NCI-H2196 treated with DMSO at 0.1 percent for 48 hours (cell line): ENCODE measurements around the gene APBB2.

Experiments
- DNase-seq: peaks from one replicate; lab custom pipeline; 2025; ENCODE audit not compliant: unreplicated experiment; lab: John Stamatoyannopoulos, UW

The APBB2 gene

GRCh38 chr4:41110050-41110449, 104.3 kb downstream of the APBB2 start:
- no peak for DNase-seq

GRCh38 chr4:41108481-41108880, 105.9 kb downstream of the APBB2 start:
- no peak for DNase-seq

- no peak for DNase-seq
These were observed 107.5 kb downstream of the APBB2 start for GRCh38 chr4:41106694-41107419.

- DNase-seq = no peak
These were observed 108.3 kb downstream of the APBB2 start for GRCh38 chr4:41106081-41106480.

- DNase-seq = no peak
These were observed 110.2 kb downstream of the APBB2 start for GRCh38 chr4:41104155-41104554.

GRCh38 chr4:41103657-41104056, 110.7 kb downstream of the APBB2 start:
- DNase-seq = no peak

- DNase-seq = no peak
These were observed 111.8 kb downstream of the APBB2 start for GRCh38 chr4:41102414-41103092.

- DNase-seq = no peak
These were observed 116.0 kb downstream of the APBB2 start for GRCh38 chr4:41098093-41099048.

- no peak for DNase-seq
These were observed 118.4 kb downstream of the APBB2 start for GRCh38 chr4:41095973-41096372.

GRCh38 chr4:41095192-41095872, 119.0 kb downstream of the APBB2 start:
- no peak for DNase-seq

- DNase-seq = no peak
These were observed 122.2 kb downstream of the APBB2 start for GRCh38 chr4:41092128-41092527.

- DNase-seq = no peak
These were observed 132.5 kb downstream of the APBB2 start for GRCh38 chr4:41081847-41082246.

GRCh38 chr4:41080976-41081375, 133.4 kb downstream of the APBB2 start:
- no peak for DNase-seq

GRCh38 chr4:41079881-41080560, 134.3 kb downstream of the APBB2 start:
- DNase-seq = no peak

- no peak for DNase-seq
These were observed 136.7 kb downstream of the APBB2 start for GRCh38 chr4:41077628-41078027.

- no peak for DNase-seq
These were observed 137.9 kb downstream of the APBB2 start for GRCh38 chr4:41076481-41076880.

- no peak for DNase-seq
These were observed 140.1 kb downstream of the APBB2 start for GRCh38 chr4:41074215-41074614.

GRCh38 chr4:41072021-41072777, 142.1 kb downstream of the APBB2 start:
- no peak for DNase-seq

GRCh38 chr4:41070516-41071281, 143.6 kb downstream of the APBB2 start:
- no peak for DNase-seq
